IPS-18c (cell line): ENCODE data around the gene ABCC10.

Experiments
- H3K4me3 ChIP-seq: 2 replicates; pipeline ENCODE4 v1.7.0; 2013; ENCODE audit warnings: low read depth, mild to moderate bottlenecking, low read length, moderate library complexity; ENCODE audit not compliant: insufficient read depth
- H3K9me3 ChIP-seq: one replicate; pipeline ENCODE4 v1.6.1; 2013; ENCODE audit warnings: mild to moderate bottlenecking, low read length, moderate library complexity; ENCODE audit not compliant: control insufficient read depth, insufficient read depth

ABCC10 gene

DNA sequence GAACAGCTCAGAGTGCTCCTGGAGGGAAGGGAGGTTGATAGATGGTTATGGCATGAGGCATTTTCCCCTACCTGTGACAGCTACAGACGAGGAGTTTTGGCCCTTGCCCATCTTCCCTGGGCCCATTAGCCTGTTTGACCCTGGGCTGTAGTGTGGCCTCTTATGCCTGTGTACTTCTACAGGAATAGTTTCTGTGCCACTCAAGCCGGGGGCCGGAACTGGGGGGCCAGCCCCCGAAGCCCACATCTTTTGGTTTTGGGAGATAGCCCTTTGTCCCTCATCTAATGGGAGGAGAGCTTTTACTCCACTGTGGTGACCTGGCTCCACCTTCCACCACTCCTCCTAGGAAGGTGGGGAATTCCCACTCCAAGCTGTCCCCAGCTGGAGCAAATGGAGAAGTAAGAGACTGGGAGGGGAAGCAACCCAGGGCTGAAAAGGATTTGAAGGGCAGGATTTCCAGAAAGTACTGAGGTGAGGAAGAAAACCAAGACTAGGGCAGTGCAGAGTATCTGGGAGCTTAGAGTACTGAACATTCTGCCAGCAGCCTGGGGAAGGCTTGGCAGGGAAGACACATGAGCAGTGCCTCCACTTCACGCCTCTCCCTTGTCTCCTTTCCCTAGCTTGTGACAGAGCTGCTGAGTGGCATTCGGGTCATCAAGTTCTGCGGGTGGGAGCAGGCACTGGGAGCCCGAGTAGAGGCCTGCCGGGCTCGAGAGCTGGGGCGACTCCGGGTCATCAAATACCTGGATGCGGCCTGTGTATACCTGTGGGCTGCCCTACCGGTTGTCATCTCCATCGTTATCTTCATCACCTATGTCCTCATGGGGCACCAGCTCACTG is 6.9 kb downstream of the ABCC10 start:
- no peak overlapping the region for H3K4me3 ChIP-seq

GRCh38 chr6:43434943-43435342 is 7.6 kb downstream of the ABCC10 start:
- no peak overlapping the region for H3K4me3 ChIP-seq

More for the DNA sequence above, 6.9 kb downstream of the ABCC10 start:
- H3K9me3 ChIP-seq: no peaks in the 10 kb centered on the region

GRCh38 chr6:43435682-43436437 is 8.5 kb downstream of the ABCC10 start:
- Histone ChIP-seq H3K4me3 (no peak overlapping the region), H3K9me3 (no peaks in the 10 kb centered on the region)

More at GRCh38 chr6:43434943-43435342, 7.6 kb downstream of the ABCC10 start:
- H3K9me3 ChIP-seq: no peaks in the 10 kb centered on the region

GRCh38 chr6:43436577-43437282 is 9.4 kb downstream of the ABCC10 start:
- H3K4me3 ChIP-seq: no peak overlapping the region

DNA sequence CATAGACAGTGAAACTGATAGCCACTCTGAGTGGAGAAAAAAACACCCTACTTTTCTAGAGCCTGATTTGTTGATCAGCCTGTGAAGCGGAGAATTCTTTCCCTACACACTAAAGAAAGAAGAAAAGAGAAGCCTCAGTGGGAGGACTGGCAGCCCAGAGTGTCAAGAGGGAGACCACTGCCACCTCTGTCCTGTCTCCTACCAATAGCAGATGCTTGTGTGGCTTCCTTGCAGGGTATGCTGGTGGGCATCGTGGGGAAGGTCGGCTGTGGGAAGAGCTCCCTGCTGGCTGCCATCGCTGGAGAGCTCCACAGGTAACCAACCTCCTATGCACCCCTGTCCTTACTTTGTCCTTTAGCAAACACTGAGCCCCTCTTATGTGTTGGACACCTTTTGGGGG is 10.4 kb downstream of the ABCC10 start:
- Histone ChIP-seq H3K4me3 (no peak overlapping the region), H3K9me3 (no peaks in the 10 kb centered on the region)

More at GRCh38 chr6:43436577-43437282, 9.4 kb downstream of the ABCC10 start:
- H3K9me3 ChIP-seq: no peaks in the 10 kb centered on the region

- Histone ChIP-seq H3K4me3 (no peak overlapping the region), H3K9me3 (no peaks in the 10 kb centered on the region)
Measured at GRCh38 chr6:43442935-43443334, 15.6 kb downstream of the ABCC10 start.

DNA sequence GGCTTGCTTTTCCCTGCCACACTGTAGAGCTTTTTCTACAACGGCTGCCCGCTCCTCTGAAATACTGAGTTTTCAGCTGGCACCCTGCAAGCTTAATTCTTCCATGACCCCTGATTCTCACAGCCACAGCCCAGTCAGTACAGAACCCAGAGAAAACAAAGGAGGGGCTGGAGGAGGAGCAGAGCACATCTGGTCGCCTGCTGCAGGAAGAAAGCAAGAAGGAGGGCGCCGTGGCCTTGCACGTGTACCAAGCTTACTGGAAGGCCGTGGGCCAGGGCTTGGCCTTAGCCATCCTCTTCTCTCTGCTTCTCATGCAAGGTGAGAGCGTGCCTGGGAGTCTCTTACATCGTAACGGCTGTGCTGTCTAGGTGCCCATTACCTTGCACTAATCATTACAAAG is 16.7 kb downstream of the ABCC10 start:
- no peak overlapping the region for H3K4me3 ChIP-seq
- H3K9me3 ChIP-seq: no peaks in the 10 kb centered on the region

DNA sequence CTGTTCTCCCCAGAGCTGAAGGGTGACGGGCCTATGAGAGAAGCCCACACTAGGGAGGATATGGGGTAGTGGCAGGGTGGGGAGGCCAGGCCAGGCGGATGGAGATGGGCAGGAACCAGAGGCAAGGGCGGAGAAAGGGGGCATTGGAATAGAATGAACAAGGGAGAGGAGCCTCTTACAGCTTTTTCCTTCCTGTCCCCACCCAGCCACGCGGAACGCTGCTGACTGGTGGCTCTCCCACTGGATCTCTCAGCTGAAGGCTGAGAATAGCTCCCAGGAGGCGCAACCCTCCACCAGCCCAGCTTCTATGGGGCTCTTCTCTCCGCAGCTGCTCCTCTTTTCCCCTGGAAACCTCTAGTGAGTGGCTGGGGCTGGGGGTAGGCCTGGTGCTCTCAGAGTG is 17.2 kb downstream of the ABCC10 start:
- no peak overlapping the region for H3K4me3 ChIP-seq

DNA sequence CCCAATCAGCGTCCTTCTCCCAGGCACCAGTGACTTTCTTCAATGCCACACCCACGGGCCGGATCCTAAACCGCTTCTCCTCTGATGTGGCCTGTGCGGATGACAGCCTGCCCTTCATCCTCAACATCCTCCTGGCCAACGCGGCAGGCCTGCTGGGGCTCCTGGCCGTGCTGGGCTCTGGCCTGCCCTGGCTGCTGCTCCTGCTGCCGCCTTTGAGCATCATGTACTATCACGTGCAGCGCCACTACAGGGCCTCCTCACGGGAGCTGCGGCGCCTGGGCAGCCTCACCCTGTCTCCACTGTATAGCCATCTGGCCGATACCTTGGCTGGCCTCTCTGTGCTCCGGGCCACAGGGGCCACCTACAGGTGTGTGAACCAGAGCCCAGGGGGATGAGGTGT is 18.2 kb downstream of the ABCC10 start:
- Histone ChIP-seq H3K4me3 (no peak overlapping the region), H3K9me3 (no peaks in the 10 kb centered on the region)

More for the DNA sequence above, 17.2 kb downstream of the ABCC10 start:
- H3K9me3 ChIP-seq: no peaks in the 10 kb centered on the region

GRCh38 chr6:43447604-43448003 is 20.3 kb downstream of the ABCC10 start:
- no peak overlapping the region for H3K4me3 ChIP-seq

DNA sequence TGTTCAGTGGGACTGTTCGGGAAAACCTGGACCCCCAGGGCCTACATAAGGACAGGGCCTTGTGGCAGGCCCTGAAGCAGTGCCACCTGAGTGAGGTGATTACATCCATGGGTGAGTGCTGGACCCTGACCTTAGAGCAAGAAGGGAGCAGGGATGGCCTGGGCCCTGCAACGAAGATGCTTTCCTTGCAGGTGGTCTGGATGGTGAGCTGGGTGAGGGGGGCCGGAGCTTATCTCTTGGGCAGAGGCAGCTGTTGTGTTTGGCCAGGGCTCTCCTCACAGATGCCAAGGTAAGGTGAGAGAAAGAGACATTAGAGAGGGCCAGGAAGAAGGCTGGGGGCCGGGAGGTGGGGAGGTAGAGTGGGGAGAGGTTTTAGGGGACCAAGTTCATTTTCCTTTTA is 21.6 kb downstream of the ABCC10 start:
- Histone ChIP-seq H3K4me3 (no peak overlapping the region), H3K9me3 (no peaks in the 10 kb centered on the region)

More at GRCh38 chr6:43447604-43448003, 20.3 kb downstream of the ABCC10 start:
- H3K9me3 ChIP-seq: no peaks in the 10 kb centered on the region

DNA sequence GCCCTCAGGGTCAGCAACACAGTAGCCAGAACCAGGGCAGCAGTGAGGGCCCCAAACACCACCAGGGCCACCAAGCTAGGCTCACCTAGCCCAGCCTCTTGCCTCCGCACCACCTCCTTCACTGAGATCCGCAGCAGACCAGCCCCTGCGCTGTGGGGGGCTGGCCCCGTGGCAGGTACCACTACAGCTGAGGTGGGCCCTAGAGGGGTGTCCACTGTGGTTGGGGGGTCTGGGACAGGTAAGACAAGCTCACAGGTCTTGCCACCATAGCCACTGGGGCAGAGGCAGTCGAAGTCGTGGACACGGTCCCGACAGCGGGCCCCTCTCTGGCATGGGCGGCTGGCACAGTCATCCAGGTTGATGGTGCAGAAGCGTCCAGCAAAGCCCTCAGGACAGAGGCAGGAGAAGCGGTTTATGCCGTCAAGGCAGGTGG is 23.4 kb downstream of the ABCC10 start:
- no peaks in the 10 kb centered on the region for H3K9me3 ChIP-seq

GRCh38 chr6:43451348-43451747 is 24.0 kb downstream of the ABCC10 start:
- H3K9me3 ChIP-seq: no peaks in the 10 kb centered on the region
- H3K4me3 ChIP-seq: no peak overlapping the region

More for the DNA sequence above, 23.4 kb downstream of the ABCC10 start:
- no peak overlapping the region for H3K4me3 ChIP-seq

DNA sequence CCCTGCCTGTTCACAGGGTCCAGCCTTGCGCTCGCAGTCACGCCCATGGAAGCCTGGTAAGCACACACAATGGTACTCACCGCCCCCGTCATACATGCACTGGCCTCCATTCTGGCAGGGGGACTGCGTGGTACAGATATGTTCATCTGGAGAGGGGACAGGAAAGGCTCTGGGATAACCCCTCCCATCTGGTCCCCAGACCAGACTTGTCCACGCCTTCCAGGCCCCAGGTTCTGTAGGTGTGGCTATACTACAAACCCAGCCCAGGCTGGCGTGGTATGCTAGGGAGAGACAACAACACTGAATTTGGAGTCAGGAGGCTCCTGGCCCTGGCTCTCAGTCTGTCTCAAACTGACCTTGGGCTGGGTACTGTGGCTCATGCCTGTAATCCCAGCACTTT is 24.6 kb downstream of the ABCC10 start:
- H3K4me3 ChIP-seq: no peak overlapping the region
- H3K9me3 ChIP-seq: no peaks in the 10 kb centered on the region

GRCh38 chr6:43452896-43453295 is 25.6 kb downstream of the ABCC10 start:
- Histone ChIP-seq H3K9me3 (no peaks in the 10 kb centered on the region), H3K4me3 (no peak overlapping the region)

DNA sequence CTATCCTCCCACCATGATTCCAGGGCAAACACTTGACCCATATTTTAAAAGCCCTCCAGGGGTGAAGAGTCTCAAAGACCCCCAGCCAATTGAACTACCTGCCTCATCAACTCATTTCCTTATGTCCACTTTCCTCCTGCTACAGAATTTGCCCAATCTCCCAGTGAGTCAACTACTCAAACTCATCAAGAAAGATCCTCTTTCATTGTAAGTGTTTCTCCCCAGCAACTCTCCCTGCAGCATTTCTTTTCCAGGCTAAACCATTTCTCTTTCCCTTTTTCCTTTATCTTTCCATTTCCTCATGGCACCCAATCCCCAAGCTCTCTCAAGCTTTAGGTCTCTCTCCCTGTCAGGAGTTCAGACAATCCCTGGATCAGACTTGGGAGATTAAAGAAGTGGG is 26.5 kb downstream of the ABCC10 start:
- no peak overlapping the region for H3K4me3 ChIP-seq
- H3K9me3 ChIP-seq: no peaks in the 10 kb centered on the region

DNA sequence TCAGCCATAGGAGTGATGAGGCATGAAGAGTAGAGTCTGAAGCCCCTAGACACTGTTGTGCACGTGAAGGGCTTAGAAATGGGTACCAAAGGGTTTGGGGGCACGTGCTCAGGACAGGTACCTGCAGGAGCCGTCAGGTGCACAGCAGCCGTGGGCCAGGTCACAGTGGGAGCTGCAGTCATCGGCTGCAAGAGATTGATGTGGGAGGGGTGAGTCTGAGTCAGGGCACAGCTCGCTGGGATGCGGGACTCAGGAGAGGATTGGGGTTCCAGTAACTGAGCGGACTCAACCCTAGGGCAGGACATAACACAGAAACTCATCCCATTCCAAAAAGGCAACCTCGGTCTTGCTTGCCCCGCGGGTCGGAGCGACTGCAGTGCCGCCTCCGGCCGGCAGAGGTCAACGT is 27.0 kb downstream of the ABCC10 start:
- H3K4me3 ChIP-seq: peak overlapping the region; percentile 58; the same call in 1 of the 2 replicates

More for the DNA sequence above, 27.0 kb downstream of the ABCC10 start:
- no peaks in the 10 kb centered on the region for H3K9me3 ChIP-seq
